K562 treated with DMSO at 1 percent for 4 hours (cell line): ENCODE data around the gene CNMD. TPM values are rescaled to one million over a fixed set of nuclear protein-coding genes. Genes with fewer than 3 reads are reported as not detected.

Source experiments
- total RNA-seq: library from RNA; unstranded; fragments of 300-600 nt; gene quantifications from 2 replicates; pipeline ENCODE4 v1.2.3, GENCODE V29; 2022; ENCODE audit not compliant: insufficient read depth

CNMD gene
- total RNA-seq = not detected in 2 replicates

DNA sequence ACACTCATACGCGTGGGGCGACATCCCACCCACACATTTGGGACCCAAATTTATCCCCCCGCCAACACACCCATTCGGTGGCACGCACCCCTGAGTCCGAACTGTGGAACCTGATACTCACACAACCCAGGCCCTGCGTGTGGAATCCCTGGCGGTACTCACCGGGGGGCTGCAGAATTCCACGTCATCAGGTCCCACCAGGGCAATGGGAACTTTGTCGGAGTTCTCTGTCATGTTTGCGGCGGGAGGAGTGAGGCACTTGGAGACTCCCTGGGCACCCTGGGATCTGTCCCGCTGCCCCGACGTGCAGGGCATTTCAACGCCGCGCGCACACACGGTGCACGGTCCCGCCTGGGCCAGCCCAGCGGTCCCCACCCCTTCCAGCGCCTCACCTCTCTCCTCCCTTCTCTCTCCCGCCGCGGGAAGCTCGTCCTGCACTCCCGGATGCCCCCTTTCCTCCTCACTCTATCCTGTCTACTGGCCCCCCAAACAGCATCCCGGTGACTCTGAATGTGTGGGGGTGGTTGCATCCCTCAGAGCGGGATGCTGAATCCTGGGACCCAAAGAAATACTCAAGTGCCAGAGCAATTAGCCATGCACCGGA lies at the start of gene CNMD:
TSS of gene CNMD (minus strand) at position 353 of the 604 bp plus-strand sequence. CDS start at position 234, 119 bp downstream.

Other genes with a start within 250 kb of the CNMD start
- gene HNRNPA1L2, start 97.4 kb downstream of the CNMD start, total RNA-seq = 5.0 and 6.6 TPM in 2 replicates
- gene SUGT1, start 87.0 kb downstream of the CNMD start, total RNA-seq = 34.7 and 36.5 TPM in 2 replicates
- not detected in 2 replicates for gene PCDH8, start 108.8 kb upstream of the CNMD start, total RNA-seq